Dermis blood vessel endothelial cell (primary cell): Measurements from ENCODE around the gene FAM151A. TPM values are rescaled to one million over a fixed set of nuclear protein-coding genes. Genes with fewer than 3 reads are reported as not detected.
A peak's percentile ranks its signal among the peaks of the same experiment; 100 is the strongest.

Source experiments
- DNase-seq: peaks from one replicate; pipeline ENCODE4 v3.0.0; 2010
- total RNA-seq: library from RNA; depleted of rRNA; stranded (reverse); fragments of >200 nt; gene quantifications from 2 replicates; pipeline ENCODE4 v1.2.3, GENCODE V29; 2014

Gene FAM151A
- total RNA-seq, result not detected in 2 replicates

DNA sequence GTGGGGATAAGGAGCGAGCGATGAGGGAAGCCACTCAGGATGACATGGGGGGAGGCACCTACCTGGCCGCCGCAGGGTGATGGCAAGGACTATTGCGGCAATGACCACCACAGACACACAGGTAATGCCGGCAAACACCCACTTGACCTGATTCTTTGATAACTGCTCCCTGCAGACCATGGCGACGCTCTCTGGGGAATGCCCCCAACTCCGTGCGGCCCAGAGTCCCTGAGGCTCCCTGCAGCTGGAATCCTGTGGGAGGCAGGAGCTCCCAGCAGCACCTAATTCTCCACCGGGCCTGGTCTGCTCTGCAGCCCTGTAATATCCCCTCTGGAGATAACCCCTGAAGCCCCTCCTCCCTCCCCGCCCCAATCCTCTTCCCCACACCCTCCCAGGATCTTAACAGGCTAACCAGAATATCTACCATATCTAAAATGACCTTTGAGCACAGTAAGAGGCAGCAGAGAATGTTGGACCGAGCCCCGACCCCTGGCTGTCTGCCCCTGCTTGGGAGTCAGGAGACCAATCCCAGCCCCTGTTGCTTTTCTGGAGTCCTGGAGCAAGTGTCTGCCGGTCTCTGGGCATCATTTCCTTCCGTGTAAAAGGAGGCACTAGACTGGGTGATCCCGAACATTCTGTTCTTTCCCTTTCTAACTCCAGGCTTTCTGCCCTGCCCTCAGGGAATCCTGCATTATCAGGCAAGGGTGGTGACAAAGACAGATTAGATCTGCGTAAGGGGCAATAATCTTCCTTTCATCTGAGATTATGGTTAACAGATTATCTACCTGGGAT, at the start of gene FAM151A:
FAM151A (minus strand) TSS at position 310 of the 792 bp plus-strand sequence; CDS start at position 180, 130 bp downstream.
- DNase-seq, result no peak

DNA sequence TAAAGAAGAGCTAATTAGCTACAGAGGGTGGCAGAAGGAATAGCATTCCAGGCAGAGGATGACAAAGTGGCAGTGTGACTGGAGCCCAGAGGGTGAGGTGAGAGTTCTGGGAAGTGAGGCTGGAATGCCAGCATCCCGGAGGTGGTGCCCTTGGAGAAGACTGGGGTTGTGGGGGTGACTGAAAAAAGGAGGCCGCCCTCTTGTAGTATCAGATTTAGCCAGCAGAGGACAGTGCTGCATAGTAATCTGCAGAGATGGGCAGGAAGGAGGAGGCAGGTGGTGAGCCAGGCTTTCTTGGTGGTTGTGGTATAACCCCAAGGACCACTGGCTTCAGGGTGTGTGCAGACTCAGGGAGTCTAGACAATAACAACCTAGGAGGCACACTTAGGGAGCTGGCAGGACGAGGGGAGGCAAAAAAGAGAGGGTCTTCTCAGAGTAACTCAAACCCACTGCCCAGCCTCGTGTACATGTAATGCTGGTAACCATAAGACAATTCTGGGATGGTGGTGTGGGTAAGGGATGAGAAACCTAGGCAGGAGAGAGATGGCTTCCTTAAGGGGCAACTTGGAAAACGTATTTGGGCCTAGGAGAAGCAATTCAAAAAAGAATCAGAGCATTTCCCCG, 48.8 kb upstream of the FAM151A start:
- peak; percentile 70 for DNase-seq

DNA sequence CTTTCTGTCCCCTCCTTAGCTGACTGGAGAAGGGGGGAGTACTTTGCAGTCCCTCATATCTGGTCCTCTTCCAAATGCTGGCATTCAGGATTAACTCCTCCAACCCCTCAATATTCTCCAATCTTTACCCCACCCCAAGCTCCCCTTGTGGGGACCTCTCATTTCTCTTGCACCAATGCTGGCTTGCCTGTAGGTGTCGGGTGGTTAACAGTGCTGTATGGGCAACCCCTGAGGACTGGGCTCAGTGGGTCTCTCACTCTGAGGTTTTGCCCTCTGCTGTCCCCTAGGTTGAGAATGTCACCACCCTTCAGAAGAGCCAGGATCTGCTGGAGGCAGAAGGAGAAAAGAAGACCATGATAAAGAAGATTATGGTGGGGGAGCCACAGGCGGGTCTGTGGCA, 45.2 kb upstream of the FAM151A start:
- DNase-seq, result no peak

DNA sequence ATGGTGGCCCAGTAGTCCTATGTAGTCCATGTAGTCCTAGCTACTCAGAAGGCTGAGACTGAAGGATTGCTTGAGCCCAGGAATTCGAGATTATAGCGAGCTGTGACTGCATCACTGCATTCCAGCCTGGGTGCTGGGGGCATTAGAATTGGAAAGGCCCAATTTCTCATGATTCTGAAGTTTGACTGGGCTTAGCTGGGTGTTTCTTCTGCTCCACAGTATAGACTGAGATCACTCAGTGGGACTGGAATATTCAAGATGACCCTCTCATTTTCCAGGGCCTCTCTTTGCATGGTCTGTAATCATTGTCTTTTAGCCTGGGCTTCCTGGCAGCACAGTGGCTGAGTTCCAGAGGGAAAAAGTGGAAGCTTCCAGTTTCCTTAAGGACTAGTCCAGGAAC, 44.5 kb upstream of the FAM151A start:
- no peak for DNase-seq

DNA sequence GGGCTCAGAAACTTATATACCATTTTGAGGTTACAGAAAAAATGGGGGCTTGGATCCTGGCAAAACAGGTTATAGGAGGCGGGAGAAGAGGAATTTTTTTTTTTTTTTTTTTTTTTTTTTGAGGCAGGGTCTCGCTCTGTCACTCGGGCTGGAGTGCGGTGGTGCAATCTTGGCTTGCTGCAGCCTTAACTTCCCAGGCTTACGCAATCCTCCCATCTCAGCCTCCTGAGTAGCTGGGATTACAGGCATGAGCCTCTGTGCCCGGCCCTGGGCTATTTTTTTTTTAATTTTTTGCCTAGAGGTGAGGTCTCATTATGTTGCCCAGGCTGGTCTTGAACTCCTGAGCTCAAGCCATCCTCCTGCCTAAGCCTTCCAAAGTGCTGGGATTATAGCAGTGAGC, 43.0 kb upstream of the FAM151A start:
- no peak for DNase-seq

DNA sequence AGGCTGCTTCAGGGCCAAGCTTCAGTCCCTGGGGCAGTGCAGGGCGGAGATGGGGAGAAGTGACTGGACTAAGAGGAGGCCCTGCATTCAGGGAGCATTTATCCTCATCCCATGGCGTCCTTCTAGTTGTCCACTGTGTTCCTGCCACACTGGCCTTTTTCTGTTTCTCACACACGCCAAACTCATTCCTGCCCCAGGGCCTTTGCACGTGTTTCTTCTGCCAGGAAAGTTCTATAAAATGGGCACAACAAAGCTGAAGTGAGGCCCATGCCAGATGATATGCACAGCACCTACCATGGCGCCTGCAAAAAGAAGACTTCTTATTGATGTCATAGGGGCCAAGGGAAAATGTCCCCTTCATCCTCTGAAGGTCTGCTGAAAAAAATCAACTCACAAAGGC, 42.5 kb upstream of the FAM151A start:
- no peak for DNase-seq

DNA sequence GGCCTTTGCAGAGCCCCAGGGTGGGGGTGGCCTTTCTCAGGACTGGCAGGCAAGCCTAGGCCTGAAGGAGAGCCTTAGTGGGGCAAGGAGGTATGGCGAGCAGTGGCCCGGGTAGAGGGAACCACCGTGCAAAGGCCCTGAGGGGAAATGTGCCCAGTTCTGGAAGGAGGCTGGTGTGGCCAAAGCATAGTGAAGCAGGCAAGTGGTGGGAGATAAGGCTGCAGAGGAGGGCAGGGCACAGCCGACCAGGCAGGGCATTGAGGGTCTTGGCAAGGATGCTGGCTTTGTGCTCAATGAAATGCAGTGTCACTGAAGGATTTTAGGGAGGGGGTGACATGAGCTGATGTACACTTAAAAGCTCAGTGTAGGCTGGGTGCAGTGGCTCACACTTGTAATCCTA, 41.0 kb upstream of the FAM151A start:
- no peak for DNase-seq

DNA sequence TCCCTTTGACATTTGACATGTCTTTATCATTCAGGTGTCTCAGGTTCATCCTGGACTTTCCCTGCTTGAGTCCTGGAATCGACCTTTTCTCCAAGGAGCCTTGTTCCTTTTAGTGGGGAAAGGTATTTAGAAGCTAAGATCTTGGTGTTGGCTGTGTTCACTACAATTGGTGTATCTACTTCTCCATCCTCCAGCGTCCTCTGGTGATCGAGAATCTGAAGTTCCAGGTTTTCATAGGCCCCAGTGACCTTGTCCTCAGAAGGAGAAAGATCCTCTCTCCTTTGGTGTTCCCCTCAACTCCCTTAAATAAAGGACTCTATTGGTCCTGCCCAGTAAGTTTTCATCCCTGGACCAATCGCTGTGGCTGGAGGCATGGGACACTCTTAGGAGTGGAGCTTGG, 40.4 kb upstream of the FAM151A start:
- DNase-seq, result no peak

DNA sequence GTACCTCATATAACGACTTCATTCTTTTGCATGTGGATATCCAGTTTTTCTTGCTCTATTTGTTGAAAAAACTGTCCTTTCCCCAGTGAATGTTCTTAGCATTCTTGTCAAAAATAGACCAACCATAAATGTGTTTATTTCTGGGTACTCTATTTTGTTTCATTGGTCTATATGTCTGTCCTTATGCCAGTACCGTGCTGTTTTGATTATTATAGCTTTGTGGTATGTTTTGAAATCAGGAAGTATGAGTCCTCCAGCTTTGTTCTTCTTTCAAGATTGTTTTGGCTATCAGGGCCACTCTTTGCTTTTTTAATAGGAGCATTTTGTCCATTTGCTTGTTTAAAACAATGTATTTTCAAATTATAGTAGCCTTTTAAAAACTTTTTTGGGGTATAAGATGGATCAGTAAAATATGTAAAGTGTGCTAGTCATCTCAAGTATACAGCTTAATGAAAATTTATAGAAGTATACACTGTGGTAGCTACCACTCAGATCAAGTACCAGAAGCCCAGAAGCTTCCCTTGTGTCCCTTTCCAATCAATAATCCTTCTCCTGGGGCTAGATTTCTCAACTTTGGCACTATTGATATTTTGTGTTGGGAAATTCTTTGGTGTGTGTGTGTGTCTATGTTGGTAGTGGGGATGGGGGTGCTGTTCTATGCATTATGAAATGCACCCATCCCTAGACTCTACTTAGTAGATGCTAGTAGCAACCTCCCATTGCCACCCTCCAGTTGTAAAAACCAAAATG, 35.0 kb upstream of the FAM151A start:
- DNase-seq, result no peak

DNA sequence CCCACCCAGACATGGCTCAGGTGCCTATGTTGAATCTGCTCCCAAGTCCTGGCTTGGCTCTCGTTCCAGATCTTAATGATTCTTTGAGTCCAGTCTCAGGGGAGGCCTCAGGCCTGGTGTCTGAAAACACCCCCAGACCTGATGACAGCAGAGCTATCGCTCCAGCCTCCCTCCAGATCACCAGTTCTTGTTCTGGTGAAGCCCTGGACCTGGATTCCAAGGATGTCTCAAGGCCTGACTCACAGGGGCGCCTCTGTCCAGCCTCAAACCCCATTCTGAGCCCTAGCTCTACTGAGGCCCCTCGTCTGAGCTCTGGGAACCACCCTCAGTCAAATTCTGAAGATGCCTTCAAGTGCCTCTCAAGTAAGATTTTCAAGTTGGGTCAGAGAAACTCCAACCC, 29.7 kb upstream of the FAM151A start:
- DNase-seq, result no peak

DNA sequence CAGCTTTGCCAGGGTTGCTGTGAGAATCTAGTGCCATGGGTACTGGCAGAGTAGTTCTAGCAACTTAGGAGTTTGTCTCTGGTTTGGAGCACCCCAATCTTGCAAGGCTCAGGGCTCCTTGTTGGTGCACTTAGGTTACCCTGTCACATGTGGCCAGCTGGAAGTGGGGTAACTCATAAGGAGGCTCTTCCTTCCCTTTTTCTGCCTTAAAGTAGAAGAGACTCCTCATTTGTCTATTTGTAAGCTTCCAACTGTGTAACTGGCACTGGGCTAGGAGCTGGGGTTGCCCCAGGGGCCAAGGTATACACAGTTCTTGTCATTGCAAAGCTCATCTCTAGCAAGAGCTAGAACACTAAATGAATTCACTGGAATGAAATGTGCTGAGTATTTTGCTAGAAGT, 28.8 kb upstream of the FAM151A start:
- DNase-seq, result no peak

DNA sequence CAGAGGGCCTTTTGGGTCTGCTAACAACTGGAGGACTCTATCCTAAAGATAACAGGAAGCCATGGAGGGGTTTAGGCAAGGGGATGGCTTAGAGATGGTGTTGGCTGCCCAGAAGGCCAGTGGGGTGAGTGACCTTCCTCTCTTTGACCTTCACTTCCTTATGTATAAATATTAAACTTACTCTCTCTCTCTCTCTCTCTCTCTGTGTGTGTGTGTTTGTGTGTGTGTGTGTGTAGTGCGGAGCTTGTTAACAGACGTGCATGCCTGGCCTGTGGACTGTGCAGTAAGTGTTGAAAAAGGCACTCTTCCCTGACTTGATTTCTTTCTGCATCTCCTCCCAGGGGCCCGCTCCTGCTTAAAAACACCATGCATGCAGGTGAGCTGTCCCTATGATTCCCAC, 28.3 kb upstream of the FAM151A start:
- DNase-seq, result no peak

DNA sequence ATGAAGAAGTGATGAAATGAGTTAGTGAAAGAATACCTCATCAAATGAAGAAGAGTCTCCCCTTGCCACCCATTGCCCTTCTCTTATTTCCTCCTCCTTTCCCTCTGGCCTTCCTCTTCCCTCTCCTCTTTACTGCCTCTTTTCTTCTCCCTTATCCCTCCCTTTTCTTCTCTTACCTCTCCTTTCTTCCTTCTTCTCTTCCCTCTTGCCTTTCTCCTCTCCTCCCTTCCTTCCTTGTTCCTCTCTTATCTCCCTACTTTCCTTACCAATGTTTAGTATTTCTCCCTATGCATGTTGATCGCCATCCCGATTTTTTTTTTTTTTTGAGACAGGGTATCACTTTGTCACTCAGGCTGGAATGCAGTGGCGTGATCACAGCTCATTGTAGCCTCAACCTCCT, 27.1 kb upstream of the FAM151A start:
- no peak for DNase-seq

DNA sequence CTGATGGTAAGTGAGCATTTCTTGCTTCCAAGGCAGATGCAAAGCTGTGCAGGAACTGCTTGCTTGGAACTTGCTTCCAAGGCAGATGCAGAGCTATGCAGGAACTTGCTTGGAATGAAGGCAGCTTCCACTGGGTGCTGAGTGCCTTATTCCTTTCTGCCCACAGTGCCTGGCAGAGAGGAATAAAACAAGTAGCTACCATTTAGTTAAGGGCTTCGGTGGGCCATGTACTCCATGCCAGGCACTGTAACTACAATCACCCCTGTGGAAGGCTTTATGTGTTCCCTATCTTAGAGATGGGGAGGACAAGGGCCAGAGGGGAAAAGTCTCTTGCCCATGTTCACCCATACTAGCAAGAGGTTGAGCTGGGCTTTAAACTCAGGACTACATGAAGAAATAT, 26.6 kb upstream of the FAM151A start:
- DNase-seq, result no peak

DNA sequence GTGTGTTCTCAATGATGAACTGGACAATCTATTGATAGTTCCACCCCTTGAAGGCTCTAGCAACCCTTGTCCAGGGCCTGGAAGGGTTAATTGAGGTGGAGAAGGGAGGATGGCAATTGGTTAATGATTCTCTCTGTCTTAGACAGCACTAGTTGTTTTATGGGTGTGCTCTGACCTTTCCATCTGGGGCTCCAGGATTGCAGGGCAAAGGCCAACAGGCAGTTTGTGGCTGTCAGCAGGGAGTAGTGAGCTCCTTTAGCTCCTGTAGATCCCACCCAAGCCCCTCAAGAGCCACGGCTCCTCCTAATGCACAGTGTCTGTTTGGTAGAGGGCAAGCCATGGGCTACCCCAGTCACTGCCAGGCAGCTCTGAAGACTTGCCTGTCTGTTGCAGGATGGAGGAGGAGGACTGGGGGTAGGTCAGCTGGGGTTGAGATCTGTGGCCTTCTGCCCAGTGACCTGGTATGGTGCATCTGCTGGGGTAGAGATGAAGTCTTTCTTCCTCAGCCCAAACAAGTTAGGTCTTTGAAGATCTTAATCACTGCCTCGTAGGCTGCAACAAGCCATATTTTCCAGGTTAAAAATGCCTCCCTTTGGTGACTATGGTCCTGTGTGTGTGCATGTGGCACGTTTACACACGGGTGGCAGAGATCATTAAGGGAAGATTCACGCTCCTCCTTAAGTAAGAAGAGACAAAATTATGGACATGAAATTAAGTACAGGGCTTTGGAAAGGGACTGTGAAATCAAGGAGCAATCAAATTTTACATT, 26.0 kb upstream of the FAM151A start:
- no peak for DNase-seq

DNA sequence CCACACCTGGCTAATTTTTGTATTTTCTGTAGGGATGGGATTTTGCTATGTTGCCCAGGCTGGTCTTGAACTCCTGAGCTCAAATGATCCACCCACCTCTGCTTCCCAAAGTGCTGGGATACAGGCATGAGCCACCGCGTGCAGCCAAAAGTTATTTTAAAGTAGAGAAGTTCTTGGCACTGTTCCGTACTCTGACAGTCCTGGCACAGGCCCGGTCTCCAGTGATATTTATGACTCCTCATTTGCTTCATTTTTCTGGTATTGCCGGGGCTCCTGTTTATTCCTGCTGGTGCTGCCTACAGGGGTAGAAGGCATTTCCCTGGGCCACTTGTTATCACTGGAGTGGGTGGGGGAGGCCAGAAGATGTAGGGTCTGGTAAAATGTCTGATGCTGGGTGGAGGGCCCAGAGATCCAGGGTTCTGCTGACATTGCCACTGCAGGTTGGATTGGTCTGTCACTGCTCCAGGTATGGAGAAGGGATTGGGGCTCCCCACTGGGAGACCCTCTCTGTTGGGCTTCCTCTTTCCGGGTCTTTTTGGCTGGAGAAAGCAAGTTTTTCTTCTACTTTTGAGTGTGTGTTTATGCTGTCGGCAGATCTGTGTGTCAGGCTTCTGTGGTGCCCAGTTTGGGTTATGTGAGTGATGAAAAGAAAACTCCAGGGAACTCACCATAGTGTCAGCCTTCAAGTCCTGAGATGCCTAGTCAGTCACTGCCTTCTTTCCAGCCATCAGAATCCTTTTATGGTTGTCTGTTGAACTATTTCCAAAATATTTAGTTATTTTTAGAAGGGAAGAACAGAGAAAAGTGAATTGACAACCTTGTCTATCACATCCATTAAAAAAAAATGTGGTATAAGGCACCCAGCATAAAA, 22.7 kb upstream of the FAM151A start:
- no peak for DNase-seq

DNA sequence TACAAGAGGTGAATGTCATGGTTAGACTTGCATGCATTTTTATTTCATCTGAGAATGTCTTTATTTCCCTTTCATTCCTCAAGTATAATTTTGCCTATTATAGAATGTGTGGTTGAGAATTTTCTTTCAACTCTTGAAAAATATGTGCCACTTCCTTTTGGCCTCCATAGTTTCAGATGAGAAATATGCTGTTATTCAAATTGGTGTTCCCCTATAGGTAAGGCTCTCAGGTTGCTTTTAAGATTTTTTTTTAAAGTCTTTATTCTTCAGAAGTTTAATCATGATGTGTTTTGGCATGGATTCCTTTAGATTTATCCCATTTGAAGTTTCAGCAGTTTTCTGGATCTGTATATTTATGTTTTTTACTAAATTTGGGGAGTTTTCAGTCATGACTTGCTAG, 20.4 kb upstream of the FAM151A start:
- DNase-seq, result no peak

DNA sequence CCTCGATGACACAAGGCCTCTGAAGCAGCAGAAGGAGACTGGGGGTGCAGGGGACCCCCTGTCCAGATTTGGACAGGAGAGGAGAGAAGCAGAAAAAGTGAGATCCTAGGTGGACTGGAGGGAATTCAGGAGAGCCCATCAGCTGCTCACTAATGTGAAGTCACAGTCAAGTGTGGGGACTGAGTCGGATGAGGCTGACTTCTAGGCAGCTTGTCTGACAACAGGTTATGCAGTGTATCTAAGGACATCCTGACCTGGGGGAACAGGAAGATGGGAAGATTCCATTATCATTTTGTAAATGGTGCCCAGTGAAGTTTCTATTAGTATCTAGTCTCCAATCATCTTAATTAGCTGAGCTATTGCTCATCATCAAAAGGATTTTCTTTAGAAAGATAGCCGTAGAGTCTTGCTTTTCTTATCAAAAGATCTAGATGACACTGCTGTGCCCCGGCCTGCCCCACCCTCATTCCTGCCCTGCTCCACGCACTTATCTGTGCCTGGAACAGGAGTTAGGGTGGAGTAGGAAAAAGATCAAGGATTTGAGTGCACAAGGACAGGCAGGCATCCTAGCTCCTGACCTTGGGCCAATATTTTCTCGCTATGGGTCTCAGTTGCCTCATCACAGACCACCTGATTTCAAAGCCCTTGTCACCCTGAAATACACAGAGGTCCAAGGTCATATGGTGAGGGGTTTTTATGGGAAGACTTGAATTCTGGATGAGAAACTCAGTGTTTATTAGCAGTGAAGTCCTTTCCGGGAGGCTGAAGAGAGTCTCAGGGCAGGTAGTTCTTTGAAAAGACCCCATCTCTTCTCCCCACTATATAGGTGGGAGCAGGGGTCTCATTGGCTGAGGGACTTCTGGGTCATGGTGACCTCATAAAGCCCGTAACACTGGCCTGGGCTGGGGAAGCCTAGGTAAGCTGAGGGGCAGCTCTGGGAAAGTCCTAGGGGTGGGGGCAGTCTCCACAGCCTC, 17.8 kb upstream of the FAM151A start, which contains the start of gene MROH7:
MROH7 (plus strand) TSS at position 924 of the 974 bp plus-strand sequence. CDS start 11,141 bp downstream, outside the sequence.
- DNase-seq, result no peak

DNA sequence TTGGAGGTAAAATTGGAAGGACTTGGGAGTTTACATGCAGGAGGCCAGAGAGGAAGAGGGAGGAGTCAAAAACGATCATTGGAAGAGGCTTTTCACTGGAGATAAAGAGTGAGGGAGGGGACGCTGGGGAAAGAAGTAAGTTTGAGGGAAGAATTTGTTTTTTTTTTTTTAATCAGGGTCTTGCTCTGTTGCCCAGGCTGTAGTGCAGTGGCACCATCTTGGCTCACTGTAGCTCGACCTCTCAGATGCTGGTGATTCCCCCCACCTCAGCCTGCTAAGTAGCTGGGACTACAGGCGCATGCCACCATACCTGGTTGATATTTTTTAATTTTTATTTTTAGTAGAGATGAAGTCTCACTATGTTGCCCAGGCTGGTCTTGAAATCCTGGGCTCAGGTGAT, 17.0 kb upstream of the FAM151A start:
- DNase-seq, result no peak
